Activated CD4-positive, alpha-beta T cell treated with anti-CD3 and anti-CD28 coated beads for 36 hours (primary cell): ENCODE measurements around the gene KCNMA1. TPM values are rescaled to one million over a fixed set of nuclear protein-coding genes. Genes with fewer than 3 reads are reported as not detected.
A peak's percentile ranks its signal among the peaks of the same experiment; 100 is the strongest.

Experiments
- ATAC-seq: fragments of 200-7000 bp; cut with Tn5 transposase; one replicate; pipeline ENCODE4 v1.10.0; 2021; ENCODE audit warnings: mild to moderate bottlenecking, moderate library complexity
- CTCF ChIA-PET: fragments of 350-600 bp; sonication (Branson Sonifier 250); formaldehyde crosslinking; loops from one replicate; lab custom pipeline; 2021; ENCODE audit warnings: antibody characterized with exemption; lab: Charles Lee
- POLR2A ChIA-PET: fragments of 350-600 bp; sonication (Branson Sonifier 250); formaldehyde crosslinking; loops from one replicate; lab custom pipeline; 2021; ENCODE audit warnings: antibody characterized with exemption, inconsistent platforms; lab: Charles Lee
- DNase-seq: peaks from one replicate; pipeline ENCODE4 v3.0.0-alpha.2; 2020
- H3K27ac Mint-ChIP-seq: one replicate; pipeline ENCODE4 v1.8.0; 2021; ENCODE audit warnings: mixed read lengths
- H3K27me3 Mint-ChIP-seq: one replicate; pipeline ENCODE4 v1.8.0; 2021; ENCODE audit warnings: mixed read lengths
- H3K36me3 Mint-ChIP-seq: one replicate; pipeline ENCODE4 v1.8.0; 2021; ENCODE audit warnings: low read depth, mixed read lengths
- H3K4me1 Mint-ChIP-seq: one replicate; pipeline ENCODE4 v1.8.0; 2021; ENCODE audit warnings: mixed read lengths
- H3K4me3 Mint-ChIP-seq: one replicate; pipeline ENCODE4 v1.8.0; 2021; ENCODE audit warnings: mild to moderate bottlenecking, moderate library complexity, mixed read lengths
- H3K9me3 Mint-ChIP-seq: one replicate; pipeline ENCODE4 v1.8.0; 2021; ENCODE audit warnings: low read depth, mixed read lengths
- intact Hi-C, 2 experiments: fragments of 100-400 bp; cut with DNase I in 1 of 2; cut with micrococcal nuclease in 1 of 2; formaldehyde crosslinking; loops; one replicate each; pipeline versions ENCODE4 v1.14.2 to v1.15.1; 2022 to 2024; cut with DNase I, micrococcal nuclease
- total RNA-seq, 2 experiments: library from RNA; stranded (reverse); gene quantifications; one replicate each; pipeline ENCODE4 v1.2.3, GENCODE V29; 2021

The KCNMA1 gene
- total RNA-seq, 2 experiments from 2014 or later: 0.18 TPM; not detected in 1

- H3K9me3 Mint-ChIP-seq: no peaks in the 10 kb centered on the region
- ATAC-seq: no peak
- H3K27ac Mint-ChIP-seq: no peak overlapping the region
- H3K4me3 Mint-ChIP-seq: no peak overlapping the region
- POLR2A ChIA-PET: no interaction called here
- H3K36me3 Mint-ChIP-seq: no peaks in the 10 kb centered on the region
- no peaks in the 10 kb centered on the region for H3K27me3 Mint-ChIP-seq
- CTCF ChIA-PET: interaction anchor here (1.5 kb wide), 1 partner anchor 38 kb away, joined by 3 read pairs; no protein-coding TSS in a partner anchor
- H3K4me1 Mint-ChIP-seq: no peaks in the 10 kb centered on the region
- DNase-seq: no peak
- intact Hi-C loops: no loop called here
These were observed 564.6 kb downstream of the KCNMA1 start for GRCh38 chr10:77072836-77073662.

- no peak overlapping the region for H3K27ac Mint-ChIP-seq
- no peaks in the 10 kb centered on the region for H3K4me1 Mint-ChIP-seq
- no peak for DNase-seq
- H3K36me3 Mint-ChIP-seq: no peaks in the 10 kb centered on the region
- H3K9me3 Mint-ChIP-seq: no peaks in the 10 kb centered on the region
- intact Hi-C loops: no loop called here
- no peaks in the 10 kb centered on the region for H3K27me3 Mint-ChIP-seq
- H3K4me3 Mint-ChIP-seq: no peak overlapping the region
- POLR2A ChIA-PET: no interaction called here
- CTCF ChIA-PET: interaction anchor here (1.5 kb wide), 1 partner anchor 39 kb away, joined by 3 read pairs; no protein-coding TSS in a partner anchor
- no peak for ATAC-seq
These were observed 565.2 kb downstream of the KCNMA1 start for GRCh38 chr10:77072361-77072835.

GRCh38 chr10:77071956-77072355, 565.7 kb downstream of the KCNMA1 start:
- no peaks in the 10 kb centered on the region for H3K36me3 Mint-ChIP-seq
- DNase-seq (no peak), ATAC-seq (no peak)
- no peaks in the 10 kb centered on the region for H3K27me3 Mint-ChIP-seq
- ChIA-PET CTCF (interaction anchor here (1.2 to 1.5 kb wide), 2 partner anchors 8 to 39 kb away, joined by 3 read pairs; no protein-coding TSS in a partner anchor), POLR2A (no interaction called here)
- no peak overlapping the region for H3K4me3 Mint-ChIP-seq
- no peaks in the 10 kb centered on the region for H3K9me3 Mint-ChIP-seq
- intact Hi-C loops: no loop called here
- no peaks in the 10 kb centered on the region for H3K4me1 Mint-ChIP-seq
- H3K27ac Mint-ChIP-seq: no peak overlapping the region

- Mint-ChIP-seq H3K9me3 (no peaks in the 10 kb centered on the region), H3K4me1 (no peaks in the 10 kb centered on the region), H3K36me3 (no peaks in the 10 kb centered on the region), H3K4me3 (no peak overlapping the region), H3K27me3 (no peaks in the 10 kb centered on the region), H3K27ac (no peak overlapping the region)
- DNase-seq: no peak
- ATAC-seq: no peak
- intact Hi-C loops: no loop called here
- ChIA-PET CTCF (interaction anchor here (1.2 kb wide), 1 partner anchor 9 kb away, joined by 3 read pairs; no protein-coding TSS in a partner anchor), POLR2A (no interaction called here)
These were observed 566.6 kb downstream of the KCNMA1 start for GRCh38 chr10:77071001-77071511.

- CTCF ChIA-PET: no interaction called here
- Mint-ChIP-seq H3K36me3 (no peaks in the 10 kb centered on the region), H3K27ac (no peak overlapping the region), H3K4me1 (no peaks in the 10 kb centered on the region), H3K27me3 (no peaks in the 10 kb centered on the region), H3K9me3 (no peaks in the 10 kb centered on the region), H3K4me3 (no peak overlapping the region)
- intact Hi-C loops: no loop called here
- POLR2A ChIA-PET: no interaction called here
- ATAC-seq (no peak), DNase-seq (no peak)
These were observed 567.3 kb downstream of the KCNMA1 start for GRCh38 chr10:77070346-77070745.

- H3K27ac Mint-ChIP-seq: no peak overlapping the region
- H3K9me3 Mint-ChIP-seq: no peaks in the 10 kb centered on the region
- H3K27me3 Mint-ChIP-seq: no peaks in the 10 kb centered on the region
- ChIA-PET POLR2A (no interaction called here), CTCF (no interaction called here)
- intact Hi-C loops: no loop called here
- no peak overlapping the region for H3K4me3 Mint-ChIP-seq
- ATAC-seq: no peak
- no peaks in the 10 kb centered on the region for H3K36me3 Mint-ChIP-seq
- H3K4me1 Mint-ChIP-seq: no peaks in the 10 kb centered on the region
- DNase-seq: no peak
These were observed 568.6 kb downstream of the KCNMA1 start for GRCh38 chr10:77068969-77069368.

- no peak for ATAC-seq
- ChIA-PET CTCF (interaction anchor here (0.8 kb wide), 2 partner anchors 10 to 30 kb away, joined by 3 read pairs; no protein-coding TSS in a partner anchor), POLR2A (no interaction called here)
These were observed 569.3 kb downstream of the KCNMA1 start for GRCh38 chr10:77068272-77068671.

GRCh38 chr10:77062381-77062780, 575.2 kb downstream of the KCNMA1 start:
- ChIA-PET POLR2A (no interaction called here), CTCF (interaction anchor here (0.6 kb wide), 1 partner anchor 41 kb away, joined by 7 read pairs; no protein-coding TSS in a partner anchor)
- Mint-ChIP-seq H3K36me3 (no peaks in the 10 kb centered on the region), H3K4me1 (no peaks in the 10 kb centered on the region), H3K4me3 (no peak overlapping the region), H3K27ac (no peak overlapping the region), H3K9me3 (no peaks in the 10 kb centered on the region), H3K27me3 (no peaks in the 10 kb centered on the region)
- intact Hi-C loops: no loop called here
- ATAC-seq: no peak
- DNase-seq: no peak

More at GRCh38 chr10:77068272-77068671, 569.3 kb downstream of the KCNMA1 start:
- Mint-ChIP-seq H3K36me3 (no peaks in the 10 kb centered on the region), H3K9me3 (no peaks in the 10 kb centered on the region), H3K4me3 (no peak overlapping the region), H3K27ac (no peak overlapping the region), H3K27me3 (no peaks in the 10 kb centered on the region), H3K4me1 (no peaks in the 10 kb centered on the region)
- no peak for DNase-seq
- intact Hi-C loops: no loop called here

GRCh38 chr10:77060913-77061312, 576.7 kb downstream of the KCNMA1 start:
- H3K4me3 Mint-ChIP-seq: no peak overlapping the region
- CTCF ChIA-PET: no interaction called here
- no peaks in the 10 kb centered on the region for H3K9me3 Mint-ChIP-seq
- no peaks in the 10 kb centered on the region for H3K36me3 Mint-ChIP-seq
- H3K27me3 Mint-ChIP-seq: no peaks in the 10 kb centered on the region
- H3K27ac Mint-ChIP-seq: no peak overlapping the region
- intact Hi-C loops: no loop called here
- no peak for ATAC-seq
- H3K4me1 Mint-ChIP-seq: no peaks in the 10 kb centered on the region
- POLR2A ChIA-PET: no interaction called here
- DNase-seq: no peak

GRCh38 chr10:77056650-77057049, 581.0 kb downstream of the KCNMA1 start:
- intact Hi-C loops: no loop called here
- Mint-ChIP-seq H3K27ac (no peak overlapping the region), H3K4me3 (no peak overlapping the region), H3K36me3 (no peaks in the 10 kb centered on the region), H3K4me1 (peaks cover 3% of the 10 kb centered on the region), H3K9me3 (no peaks in the 10 kb centered on the region), H3K27me3 (no peaks in the 10 kb centered on the region)
- ChIA-PET POLR2A (no interaction called here), CTCF (no interaction called here)
- DNase-seq (no peak), ATAC-seq (no peak)

- intact Hi-C loops: no loop called here
- ATAC-seq: no peak
- H3K4me3 Mint-ChIP-seq: no peak overlapping the region
- H3K27me3 Mint-ChIP-seq: peaks cover 2% of the 10 kb centered on the region
- ChIA-PET CTCF (no interaction called here), POLR2A (no interaction called here)
- no peaks in the 10 kb centered on the region for H3K9me3 Mint-ChIP-seq
- H3K27ac Mint-ChIP-seq: no peak overlapping the region
- DNase-seq: no peak
- H3K36me3 Mint-ChIP-seq: no peaks in the 10 kb centered on the region
- peaks cover 9% of the 10 kb centered on the region for H3K4me1 Mint-ChIP-seq
These were observed 585.0 kb downstream of the KCNMA1 start for GRCh38 chr10:77052593-77052992.

- H3K27me3 Mint-ChIP-seq: peaks cover 2% of the 10 kb centered on the region
- DNase-seq: no peak
- intact Hi-C loops: no loop called here
- CTCF ChIA-PET: interaction anchor here (0.6 to 2.0 kb wide), 2 partner anchors 10 to 47 kb away, joined by 3 to 7 read pairs; no protein-coding TSS in a partner anchor
- no peaks in the 10 kb centered on the region for H3K9me3 Mint-ChIP-seq
- no peak overlapping the region for H3K4me3 Mint-ChIP-seq
- peak; percentile 76 for ATAC-seq
- H3K4me1 Mint-ChIP-seq: peaks cover 9% of the 10 kb centered on the region
- no peak overlapping the region for H3K27ac Mint-ChIP-seq
- no peaks in the 10 kb centered on the region for H3K36me3 Mint-ChIP-seq
- POLR2A ChIA-PET: no interaction called here
These were observed 585.8 kb downstream of the KCNMA1 start for GRCh38 chr10:77051837-77052236.
